Adipocyte (in vitro differentiated cells): Measurements from ENCODE around the gene HADH.
"Not testable (repeated sequence)": the region's sequence is repeated elsewhere in the genome, so short reads cannot be mapped to it uniquely, and the experiment has no call there.

Experiments
- DNase-seq: peaks from one replicate; pipeline ENCODE4 v3.0.0-alpha.2; 2015; ENCODE audit warnings: low read depth
- H3K27me3 ChIP-seq: replicated peaks from 2 replicates; pipeline ENCODE4 v1.7.0; 2013; ENCODE audit warnings: mild to moderate bottlenecking, low read length, moderate library complexity; ENCODE audit not compliant: control insufficient read depth, insufficient read depth
- H3K36me3 ChIP-seq: 2 replicates; pipeline ENCODE4 v1.7.0; 2013; ENCODE audit warnings: low read length, mild to moderate bottlenecking, moderate library complexity; ENCODE audit not compliant: control insufficient read depth, insufficient read depth, severe bottlenecking
- H3K4me1 ChIP-seq: 2 replicates; pipeline ENCODE4 v1.7.0; 2013; ENCODE audit warnings: mild to moderate bottlenecking, low read length, moderate library complexity; ENCODE audit not compliant: control insufficient read depth, insufficient read depth
- H3K4me3 ChIP-seq: 2 replicates; pipeline ENCODE4 v1.7.0; 2013; ENCODE audit warnings: mild to moderate bottlenecking, low read length, moderate library complexity
- H3K9ac ChIP-seq: 2 replicates; pipeline ENCODE4 v1.7.0; 2013; ENCODE audit warnings: mild to moderate bottlenecking, low read length, moderate library complexity
- H3K9me3 ChIP-seq: 2 replicates; pipeline ENCODE4 v1.7.0; 2013; ENCODE audit warnings: mild to moderate bottlenecking, low read length, moderate library complexity; ENCODE audit not compliant: control insufficient read depth

HADH gene

GRCh38 chr4:107989537-107990386 lies at the start of gene HADH:
HADH (plus strand) TSS chr4:107989889; CDS start chr4:107989933, 44 bp downstream.
- no peaks in the 10 kb centered on the region for H3K27me3 ChIP-seq
- H3K9ac ChIP-seq: peak within 1 kb of the TSS; percentile 95
- peaks cover 43% of the 10 kb centered on the region for H3K4me1 ChIP-seq
- peaks cover 1% of the 10 kb centered on the region for H3K36me3 ChIP-seq
- DNase-seq: peak; percentile 98
- H3K4me3 ChIP-seq: peak within 1 kb of the TSS; percentile 95
- H3K9me3 ChIP-seq: no peaks in the 10 kb centered on the region

GRCh38 chr4:107945809-107946208 lies 43.9 kb upstream of the HADH start:
- no peaks in the 10 kb centered on the region for H3K9me3 ChIP-seq
- H3K9ac ChIP-seq: no peak overlapping the region
- no peak for DNase-seq
- no peaks in the 10 kb centered on the region for H3K4me1 ChIP-seq
- peaks cover 43% of the 10 kb centered on the region for H3K36me3 ChIP-seq
- no peaks in the 10 kb centered on the region for H3K27me3 ChIP-seq
- H3K4me3 ChIP-seq: no peak overlapping the region

DNA sequence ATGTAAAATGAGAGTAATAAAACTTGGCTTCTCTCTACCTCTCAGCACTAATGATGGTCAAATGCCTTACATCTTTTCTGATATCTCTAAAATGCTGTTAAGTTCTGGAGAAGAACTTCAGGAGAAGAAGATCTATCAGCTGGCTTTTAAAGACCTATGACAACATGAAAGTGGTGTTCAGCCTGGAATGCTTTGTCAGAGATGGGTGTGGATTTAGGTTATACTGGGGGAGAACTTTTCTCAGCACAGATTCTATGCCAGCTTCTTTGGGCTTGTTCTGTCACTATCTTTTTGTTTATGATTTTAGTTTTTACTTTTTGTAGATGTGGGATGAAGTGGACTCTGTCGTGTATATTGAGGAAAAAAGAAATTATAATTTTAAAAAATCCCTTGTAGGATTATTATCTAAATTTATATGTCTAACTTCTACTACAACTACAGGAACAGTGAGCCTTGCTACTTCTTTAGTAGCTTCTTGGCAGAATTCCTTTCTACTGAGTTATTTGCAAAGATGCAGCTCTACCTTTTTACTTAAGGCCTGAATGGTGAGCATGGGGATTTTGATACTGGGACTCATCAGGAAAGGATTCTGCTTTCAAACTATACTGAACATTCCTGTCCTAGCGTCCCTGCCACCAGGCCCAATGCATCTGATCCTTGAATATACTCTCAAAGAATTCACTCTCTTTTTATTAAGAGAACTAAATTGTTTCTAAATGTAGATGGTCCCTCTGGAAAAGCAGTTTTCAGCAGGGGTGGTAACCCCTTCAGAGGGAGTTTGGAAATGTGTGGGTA lies 38.7 kb upstream of the HADH start:
- no peaks in the 10 kb centered on the region for H3K27me3 ChIP-seq
- no peak overlapping the region for H3K4me3 ChIP-seq
- peaks cover 33% of the 10 kb centered on the region for H3K36me3 ChIP-seq
- H3K9me3 ChIP-seq: no peaks in the 10 kb centered on the region
- peaks cover 11% of the 10 kb centered on the region for H3K4me1 ChIP-seq
- H3K9ac ChIP-seq: no peak overlapping the region
- DNase-seq: peak; percentile 10

- Histone ChIP-seq H3K4me3 (no peak overlapping the region), H3K27me3 (no peaks in the 10 kb centered on the region), H3K4me1 (peaks cover 11% of the 10 kb centered on the region), H3K9ac (no peak overlapping the region), H3K9me3 (peaks cover 6% of the 10 kb centered on the region), H3K36me3 (peaks cover 32% of the 10 kb centered on the region)
- peak; percentile 77 for DNase-seq
Observed at GRCh38 chr4:107951551-107951950, 38.1 kb upstream of the HADH start.

GRCh38 chr4:107956011-107956410 lies 33.7 kb upstream of the HADH start:
- peak; percentile 40 for DNase-seq
- no peak overlapping the region for H3K9ac ChIP-seq
- H3K36me3 ChIP-seq: no peaks in the 10 kb centered on the region
- H3K4me3 ChIP-seq: no peak overlapping the region
- H3K9me3 ChIP-seq: peaks cover 7% of the 10 kb centered on the region
- H3K27me3 ChIP-seq: no peaks in the 10 kb centered on the region
- peaks cover 10% of the 10 kb centered on the region for H3K4me1 ChIP-seq

GRCh38 chr4:107966903-107967302 lies 22.8 kb upstream of the HADH start:
- Histone ChIP-seq H3K9me3 (no peaks in the 10 kb centered on the region), H3K4me3 (no peak overlapping the region), H3K36me3 (no peaks in the 10 kb centered on the region), H3K9ac (no peak overlapping the region), H3K4me1 (no peaks in the 10 kb centered on the region), H3K27me3 (no peaks in the 10 kb centered on the region)
- DNase-seq: no peak

- not testable (repeated sequence) for H3K4me3 ChIP-seq, DNase-seq, H3K4me1 ChIP-seq, H3K9ac ChIP-seq, H3K27me3 ChIP-seq, H3K9me3 ChIP-seq, H3K36me3 ChIP-seq
Observed at GRCh38 chr4:107967519-107967918, 22.2 kb upstream of the HADH start.

- H3K4me1 ChIP-seq, H3K9ac ChIP-seq, H3K27me3 ChIP-seq, H3K9me3 ChIP-seq, H3K4me3 ChIP-seq, DNase-seq, H3K36me3 ChIP-seq: not testable (repeated sequence)
Observed at GRCh38 chr4:107967921-107968320, 21.8 kb upstream of the HADH start.

- Histone ChIP-seq H3K9ac (no peak overlapping the region), H3K27me3 (no peaks in the 10 kb centered on the region), H3K36me3 (no peaks in the 10 kb centered on the region), H3K9me3 (peaks cover 4% of the 10 kb centered on the region), H3K4me1 (no peaks in the 10 kb centered on the region), H3K4me3 (no peak overlapping the region)
- no peak for DNase-seq
Observed at GRCh38 chr4:107970063-107970798, 19.5 kb upstream of the HADH start.

GRCh38 chr4:107972605-107973004 lies 17.1 kb upstream of the HADH start:
- no peak overlapping the region for H3K9ac ChIP-seq
- H3K27me3 ChIP-seq: no peaks in the 10 kb centered on the region
- H3K4me1 ChIP-seq: peaks cover 8% of the 10 kb centered on the region
- H3K4me3 ChIP-seq: no peak overlapping the region
- H3K9me3 ChIP-seq: peaks cover 4% of the 10 kb centered on the region
- DNase-seq: no peak
- no peaks in the 10 kb centered on the region for H3K36me3 ChIP-seq

DNA sequence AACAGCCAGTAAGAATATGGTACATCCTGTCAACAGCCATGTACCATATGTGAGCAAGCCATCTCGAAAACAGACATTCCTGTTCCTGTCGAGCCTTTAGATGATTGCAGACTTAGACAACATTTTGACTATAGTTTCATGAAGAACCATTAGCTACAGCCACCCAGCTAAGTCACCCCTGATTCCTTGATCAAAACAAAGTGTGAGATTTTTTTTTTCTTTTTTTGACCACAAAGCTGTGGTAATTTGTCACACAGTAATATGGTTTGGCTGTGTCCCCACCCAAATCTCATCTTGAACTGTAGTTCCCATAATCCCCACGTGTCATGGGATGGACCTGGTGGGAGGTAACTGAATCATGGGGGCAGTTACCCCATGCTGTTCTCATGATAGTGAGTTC lies 15.2 kb upstream of the HADH start:
- Histone ChIP-seq H3K36me3 (no peaks in the 10 kb centered on the region), H3K9me3 (peaks cover 4% of the 10 kb centered on the region), H3K4me1 (peaks cover 22% of the 10 kb centered on the region), H3K4me3 (no peak overlapping the region), H3K9ac (no peak overlapping the region), H3K27me3 (no peaks in the 10 kb centered on the region)
- DNase-seq: no peak
